Measurements from ENCODE around the gene SCFD2. TPM values are rescaled to one million over a fixed set of nuclear protein-coding genes. Genes with fewer than 3 reads are reported as not detected.

SCFD2 gene
- total RNA-seq, 4 donors from 2014 or later: 12.7 to 23.7 (median 18.3) TPM

- 89 to 94% methylated on average over 3 of the region's 3 CpGs for WGBS, 2 donors (ENCODE audit: low coverage in 1 of 2)
- in situ Hi-C loops (cut with MboI; ENCODE audit: low pct_ligation_motif_present in 1 of 4, low pct_unique_long_range_greater_than_20kb in 1 of 4, low sequenced_read_pairs in 3 of 4) (loop anchor here (25.0 kb wide), 6 partner anchors 358 to 1258 kb away; partner anchors contain the start of genes PDGFRA (in 1 of the 4) and SCFD2 (in 1 of the 4)), intact Hi-C loops (cut with DNase I; ENCODE audit: low total_unique reads) (no loop called here)
- H3K4me1 ChIP-seq: no peaks in the 10 kb centered on the region
- H3K9me3 ChIP-seq: no peaks in the 10 kb centered on the region
- DNase-seq: no peak
- no peak for TF ChIP-seq POLR2A (IDR thresholded peaks at IDR 0.05)
- no peak for TF ChIP-seq EP300 (IDR thresholded peaks at IDR 0.05; ENCODE audit: low read depth)
- TF ChIP-seq POLR2AphosphoS5 (IDR thresholded peaks at IDR 0.05): no peak
- no peak for TF ChIP-seq CTCF (IDR thresholded peaks at IDR 0.05)
- no peaks in the 10 kb centered on the region for H3K27me3 ChIP-seq
- no peaks in the 10 kb centered on the region for H3K36me3 ChIP-seq
- H3K27ac ChIP-seq: no peak overlapping the region
- no peak overlapping the region for H3K4me3 ChIP-seq
These were observed 361.9 kb downstream of the SCFD2 start for GRCh38 chr4:53003959-53004358.

- H3K27me3 ChIP-seq: no peaks in the 10 kb centered on the region
These were observed 365.3 kb downstream of the SCFD2 start for GRCh38 chr4:53000560-53000959.

DNA sequence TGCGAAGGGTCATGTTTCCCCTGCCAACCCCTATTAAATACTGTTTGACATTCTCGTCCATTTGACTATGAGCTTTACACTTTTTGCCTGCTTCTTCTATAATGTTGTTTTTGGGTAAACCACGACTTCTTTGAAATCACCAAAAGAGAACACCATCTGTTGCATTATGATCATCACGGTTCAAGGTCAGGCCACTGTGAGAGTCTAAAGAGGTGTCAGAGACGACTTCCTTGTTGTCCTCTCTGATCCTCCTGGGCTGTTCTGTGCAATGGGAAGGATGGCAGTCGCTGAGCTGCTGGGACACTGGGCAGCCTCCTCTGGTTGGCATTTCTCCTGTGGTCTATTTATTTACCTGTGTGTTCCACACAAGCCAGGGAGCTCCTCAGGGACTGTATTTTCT is 366.2 kb downstream of the SCFD2 start:
- intact Hi-C loops (cut with DNase I; ENCODE audit: low total_unique reads): no loop called here
- Histone ChIP-seq H3K27ac (no peak overlapping the region), H3K9me3 (no peaks in the 10 kb centered on the region), H3K36me3 (no peaks in the 10 kb centered on the region), H3K4me1 (peaks cover 0 to 10% (median 1%) of the 10 kb centered on the region in 4 donors), H3K4me3 (no peak overlapping the region), H3K27me3 (no peaks in the 10 kb centered on the region)
- 81 to 92% methylated on average over 4 to 6 of the region's 6 CpGs for WGBS, 2 donors (ENCODE audit: low coverage in 1 of 2)
- TF ChIP-seq EP300 (IDR thresholded peaks at IDR 0.05; ENCODE audit: low read depth) (no peak), CTCF (IDR thresholded peaks at IDR 0.05) (no peak), POLR2AphosphoS5 (IDR thresholded peaks at IDR 0.05) (no peak), POLR2A (IDR thresholded peaks at IDR 0.05) (no peak)
- no peak for DNase-seq
- in situ Hi-C loops (cut with MboI; ENCODE audit: low pct_ligation_motif_present in 1 of 4, low pct_unique_long_range_greater_than_20kb in 1 of 4, low sequenced_read_pairs in 3 of 4): loop anchor here (25.0 kb wide), 7 partner anchors 363 to 1263 kb away; partner anchors contain the start of genes PDGFRA (in 1 of the 4) and SCFD2 (in 1 of the 4)

More at GRCh38 chr4:53000560-53000959, 365.3 kb downstream of the SCFD2 start:
- 92 to 96% methylated on average over 2 to 6 of the region's 6 CpGs for WGBS, 2 donors (ENCODE audit: low coverage in 1 of 2)
- Histone ChIP-seq H3K4me1 (peaks cover 0 to 10% (median 1%) of the 10 kb centered on the region in 4 donors), H3K9me3 (no peaks in the 10 kb centered on the region), H3K27ac (no peak overlapping the region), H3K36me3 (no peaks in the 10 kb centered on the region), H3K4me3 (no peak overlapping the region)
- in situ Hi-C loops (cut with MboI; ENCODE audit: low pct_ligation_motif_present in 1 of 4, low pct_unique_long_range_greater_than_20kb in 1 of 4, low sequenced_read_pairs in 3 of 4): loop anchor here (25.0 kb wide), 6 partner anchors 362 to 1262 kb away; partner anchors contain the start of genes PDGFRA (in 1 of the 4) and SCFD2 (in 1 of the 4)
- DNase-seq: no peak
- TF ChIP-seq EP300 (IDR thresholded peaks at IDR 0.05; ENCODE audit: low read depth): no peak
- TF ChIP-seq POLR2A (IDR thresholded peaks at IDR 0.05): no peak
- TF ChIP-seq CTCF (IDR thresholded peaks at IDR 0.05): no peak
- intact Hi-C loops (cut with DNase I; ENCODE audit: low total_unique reads): no loop called here

DNA sequence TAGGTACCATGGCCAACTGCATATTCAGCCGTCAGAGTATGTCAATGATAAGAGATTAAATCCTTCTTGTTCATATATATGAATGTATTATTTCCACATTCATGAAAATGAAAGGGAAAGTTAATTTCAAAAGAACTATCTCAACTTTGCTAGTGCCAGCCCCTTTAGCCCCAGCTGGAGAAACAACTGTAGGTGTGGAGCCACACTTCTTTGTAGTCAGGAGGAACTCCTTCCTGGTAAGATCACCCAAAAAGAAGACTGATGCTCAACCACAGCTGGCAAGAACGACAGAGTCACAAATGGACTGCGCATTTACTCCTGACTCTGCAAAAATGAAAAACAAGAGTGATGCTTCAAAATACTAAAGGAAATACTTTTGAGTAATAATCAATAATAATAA is 367.4 kb downstream of the SCFD2 start:
- no peak for DNase-seq
- no peak for TF ChIP-seq EP300 (IDR thresholded peaks at IDR 0.05; ENCODE audit: low read depth)
- Histone ChIP-seq H3K36me3 (no peaks in the 10 kb centered on the region), H3K4me1 (peaks cover 0 to 10% (median 1%) of the 10 kb centered on the region in 4 donors), H3K9me3 (no peaks in the 10 kb centered on the region), H3K27me3 (no peaks in the 10 kb centered on the region), H3K4me3 (no peak overlapping the region), H3K27ac (no peak overlapping the region)
- intact Hi-C loops (cut with DNase I; ENCODE audit: low total_unique reads) (no loop called here), in situ Hi-C loops (cut with MboI; ENCODE audit: low pct_ligation_motif_present in 1 of 4, low pct_unique_long_range_greater_than_20kb in 1 of 4, low sequenced_read_pairs in 3 of 4) (loop anchor here in 1 of 4 donors (25.0 kb wide), 1 partner anchor 761 kb away; no protein-coding TSS in a partner anchor)
- 92 to 96% methylated on average over 2 to 3 of the region's 3 CpGs for WGBS, 2 donors (ENCODE audit: low coverage in 1 of 2)

- Histone ChIP-seq H3K4me1 (peaks cover 0 to 10% (median 1%) of the 10 kb centered on the region in 4 donors), H3K36me3 (no peaks in the 10 kb centered on the region), H3K27ac (peak overlapping the region in 3 of 4 donors; percentile 20 to 62 (median 50)), H3K27me3 (no peaks in the 10 kb centered on the region), H3K9me3 (no peaks in the 10 kb centered on the region), H3K4me3 (no peak overlapping the region)
- TF ChIP-seq POLR2AphosphoS5 (IDR thresholded peaks at IDR 0.05): no peak
- no peak for TF ChIP-seq EP300 (IDR thresholded peaks at IDR 0.05; ENCODE audit: low read depth)
- TF ChIP-seq CTCF (IDR thresholded peaks at IDR 0.05): no peak
- TF ChIP-seq POLR2A (IDR thresholded peaks at IDR 0.05): no peak
- 90% methylated on average over 3 of the region's 3 CpGs; no CpG with 5 or more reads in 1 of the 2 donors for WGBS, 2 donors (ENCODE audit: low coverage in 1 of 2)
- in situ Hi-C loops (cut with MboI; ENCODE audit: low pct_ligation_motif_present in 1 of 4, low pct_unique_long_range_greater_than_20kb in 1 of 4, low sequenced_read_pairs in 3 of 4) (loop anchor here in 1 of 4 donors (25.0 kb wide), 1 partner anchor 760 kb away; no protein-coding TSS in a partner anchor), intact Hi-C loops (cut with DNase I; ENCODE audit: low total_unique reads) (no loop called here)
- DNase-seq: no peak
These were observed 368.8 kb downstream of the SCFD2 start for GRCh38 chr4:52997132-52997416.
